ENCODE data around the gene MROH7.

MROH7 gene

DNA sequence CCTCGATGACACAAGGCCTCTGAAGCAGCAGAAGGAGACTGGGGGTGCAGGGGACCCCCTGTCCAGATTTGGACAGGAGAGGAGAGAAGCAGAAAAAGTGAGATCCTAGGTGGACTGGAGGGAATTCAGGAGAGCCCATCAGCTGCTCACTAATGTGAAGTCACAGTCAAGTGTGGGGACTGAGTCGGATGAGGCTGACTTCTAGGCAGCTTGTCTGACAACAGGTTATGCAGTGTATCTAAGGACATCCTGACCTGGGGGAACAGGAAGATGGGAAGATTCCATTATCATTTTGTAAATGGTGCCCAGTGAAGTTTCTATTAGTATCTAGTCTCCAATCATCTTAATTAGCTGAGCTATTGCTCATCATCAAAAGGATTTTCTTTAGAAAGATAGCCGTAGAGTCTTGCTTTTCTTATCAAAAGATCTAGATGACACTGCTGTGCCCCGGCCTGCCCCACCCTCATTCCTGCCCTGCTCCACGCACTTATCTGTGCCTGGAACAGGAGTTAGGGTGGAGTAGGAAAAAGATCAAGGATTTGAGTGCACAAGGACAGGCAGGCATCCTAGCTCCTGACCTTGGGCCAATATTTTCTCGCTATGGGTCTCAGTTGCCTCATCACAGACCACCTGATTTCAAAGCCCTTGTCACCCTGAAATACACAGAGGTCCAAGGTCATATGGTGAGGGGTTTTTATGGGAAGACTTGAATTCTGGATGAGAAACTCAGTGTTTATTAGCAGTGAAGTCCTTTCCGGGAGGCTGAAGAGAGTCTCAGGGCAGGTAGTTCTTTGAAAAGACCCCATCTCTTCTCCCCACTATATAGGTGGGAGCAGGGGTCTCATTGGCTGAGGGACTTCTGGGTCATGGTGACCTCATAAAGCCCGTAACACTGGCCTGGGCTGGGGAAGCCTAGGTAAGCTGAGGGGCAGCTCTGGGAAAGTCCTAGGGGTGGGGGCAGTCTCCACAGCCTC, at the start of gene MROH7:
Gene MROH7, plus strand, starts transcription at position 924 of the 974 bp plus-strand sequence. CDS start 11,141 bp downstream, outside the sequence.
- no peak for DNase-seq

DNA sequence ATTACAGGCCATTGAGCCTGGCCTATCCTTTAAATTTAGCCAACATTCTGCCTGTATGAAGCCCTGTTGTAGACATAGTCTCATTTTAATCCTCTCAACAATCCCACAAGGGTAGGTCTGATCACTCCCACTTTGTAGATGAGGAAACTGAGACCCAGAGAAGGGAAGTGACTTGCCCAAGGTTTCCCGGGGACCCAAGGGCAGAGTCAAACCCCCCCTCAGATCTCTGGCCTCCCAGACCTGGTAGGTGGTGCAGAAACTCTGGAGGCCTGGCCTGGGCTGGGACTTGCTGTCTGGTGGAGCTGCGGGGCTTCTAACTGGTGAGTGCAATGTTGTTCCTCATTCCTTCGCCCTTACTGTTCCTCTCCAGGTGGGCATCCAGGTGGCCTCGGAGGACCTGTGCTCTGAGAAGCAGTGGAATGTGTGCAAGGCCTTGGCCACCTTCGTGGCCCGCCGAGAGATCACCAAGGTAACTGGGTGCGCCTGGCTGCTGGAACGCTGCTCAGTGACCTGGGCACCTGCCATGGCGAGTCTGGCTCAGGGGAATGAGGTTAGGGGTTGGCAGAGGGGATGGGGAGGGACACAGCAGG, 47.9 kb upstream of the MROH7 start:
- no peak for DNase-seq

DNA sequence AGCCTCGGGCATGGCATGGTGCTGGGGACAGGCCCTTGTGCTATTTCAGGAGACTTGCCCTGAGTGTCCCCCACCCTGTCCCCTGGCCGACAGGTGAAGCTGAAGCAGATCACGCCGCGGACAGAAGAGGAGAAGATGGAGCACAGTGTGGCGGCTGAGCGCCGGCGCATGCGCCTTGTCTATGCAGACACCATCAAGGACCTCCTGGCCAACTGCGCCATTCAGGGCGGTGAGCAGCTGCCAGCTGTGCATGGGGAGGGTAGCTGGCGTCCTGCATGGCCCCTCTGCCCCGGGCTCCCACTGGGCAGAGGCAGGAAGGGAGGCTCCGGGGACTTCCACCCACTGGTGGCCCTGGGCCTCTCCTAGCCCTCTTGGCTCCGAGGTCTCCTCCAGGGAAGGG, 47.1 kb upstream of the MROH7 start:
- no peak for DNase-seq

DNA sequence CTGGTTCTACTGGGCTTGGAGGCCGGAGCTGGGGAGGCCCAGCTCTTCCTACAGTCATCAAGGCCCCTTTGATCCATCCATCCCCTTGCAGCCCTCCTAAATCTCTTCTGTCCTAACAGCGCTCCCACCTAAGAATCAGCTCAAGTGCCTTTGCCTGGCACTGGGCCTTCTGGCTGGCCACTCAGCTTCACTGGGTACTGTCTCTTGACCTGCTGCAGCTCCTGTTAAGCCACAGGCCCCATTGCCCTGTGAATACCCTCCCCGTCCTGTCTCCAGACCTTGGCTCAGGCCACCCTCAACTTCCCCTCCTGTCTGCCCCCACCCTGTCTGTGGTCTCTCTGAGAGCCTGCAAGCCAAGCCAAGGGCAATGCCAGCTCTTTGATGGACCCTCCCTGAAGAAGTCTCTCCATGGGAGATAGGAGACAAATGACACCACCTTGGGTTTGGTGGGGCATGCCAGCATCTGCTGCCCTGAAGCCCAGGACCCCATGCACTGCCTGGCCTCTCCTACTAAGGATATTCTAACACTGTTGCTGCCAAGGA, 45.6 kb upstream of the MROH7 start:
- DNase-seq, result no peak

DNA sequence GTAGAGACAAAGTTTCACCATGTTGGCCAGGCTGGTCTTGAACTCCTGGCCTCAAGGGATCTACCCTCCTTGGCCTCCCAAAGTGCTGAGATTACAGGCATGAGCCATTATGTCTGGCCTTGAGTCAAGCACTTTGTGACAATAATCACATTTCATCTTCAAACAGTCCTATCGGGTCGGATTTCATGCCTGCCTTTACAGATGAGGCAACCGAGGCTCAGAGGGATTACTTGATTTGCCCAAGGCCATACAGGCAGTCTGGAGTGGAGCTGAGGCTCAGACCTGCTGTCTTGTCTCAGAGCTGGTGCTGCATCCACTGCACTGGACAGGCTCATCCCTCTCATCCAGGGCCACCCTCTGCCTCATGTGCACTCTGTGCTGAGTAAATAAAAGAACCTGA, 44.8 kb upstream of the MROH7 start:
- DNase-seq, result no peak

DNA sequence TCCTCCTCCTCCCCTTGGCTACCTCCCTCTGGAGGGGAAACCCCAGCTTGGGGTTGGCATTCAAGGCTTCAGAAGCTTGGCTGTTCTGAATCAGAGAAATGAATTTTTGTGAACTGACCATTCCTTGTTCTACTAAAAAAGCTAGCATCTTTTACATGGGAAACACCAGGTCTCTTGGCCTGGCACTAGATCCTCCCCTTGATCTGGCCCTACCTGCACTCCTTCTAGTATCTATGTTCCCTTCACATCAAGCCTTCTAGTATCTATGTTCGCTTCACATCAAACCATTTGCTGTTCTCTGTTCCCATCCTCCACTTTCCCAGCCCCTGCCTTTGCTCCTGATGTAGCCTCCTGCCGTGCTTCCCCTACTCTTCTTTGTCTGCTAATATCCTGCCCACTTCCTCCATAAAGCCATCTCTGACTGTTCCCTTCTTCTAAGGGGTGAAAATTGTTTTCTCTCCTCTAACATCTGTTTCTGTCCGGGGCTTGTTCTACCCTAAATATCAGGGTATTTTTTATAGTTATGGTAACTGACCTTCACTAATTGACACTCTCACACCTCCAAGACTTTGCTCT, 44.0 kb upstream of the MROH7 start:
- no peak for DNase-seq

DNA sequence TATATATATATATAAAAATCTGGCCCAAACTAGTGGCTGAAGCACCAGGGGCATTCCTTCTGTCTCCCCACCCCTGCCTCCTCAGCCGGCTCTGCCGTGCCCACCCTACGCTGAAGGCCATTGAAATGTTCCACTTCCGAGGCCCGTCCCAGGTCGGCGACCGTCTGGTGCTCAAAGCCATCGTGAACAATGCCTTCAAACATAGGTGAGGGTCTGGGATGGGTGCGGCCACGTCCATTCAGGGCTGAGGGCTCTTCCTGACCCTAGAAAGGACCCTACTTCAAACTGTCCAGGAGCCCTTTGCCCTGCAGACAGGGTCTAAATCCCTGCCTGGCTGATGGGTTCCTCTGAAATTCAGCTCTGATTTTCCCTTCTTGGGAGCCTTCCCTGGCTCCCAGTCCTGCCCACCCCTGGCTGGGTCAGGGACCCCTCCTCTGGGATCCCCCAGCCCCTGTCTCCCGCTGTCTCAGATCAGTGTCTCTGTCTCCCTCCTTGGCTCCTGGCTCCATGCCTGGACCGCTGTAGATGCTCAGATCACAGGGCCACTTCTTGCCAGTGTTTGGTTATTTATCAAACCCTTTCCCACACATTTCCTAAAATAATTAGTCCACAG, 42.3 kb upstream of the MROH7 start:
- no peak for DNase-seq

DNA sequence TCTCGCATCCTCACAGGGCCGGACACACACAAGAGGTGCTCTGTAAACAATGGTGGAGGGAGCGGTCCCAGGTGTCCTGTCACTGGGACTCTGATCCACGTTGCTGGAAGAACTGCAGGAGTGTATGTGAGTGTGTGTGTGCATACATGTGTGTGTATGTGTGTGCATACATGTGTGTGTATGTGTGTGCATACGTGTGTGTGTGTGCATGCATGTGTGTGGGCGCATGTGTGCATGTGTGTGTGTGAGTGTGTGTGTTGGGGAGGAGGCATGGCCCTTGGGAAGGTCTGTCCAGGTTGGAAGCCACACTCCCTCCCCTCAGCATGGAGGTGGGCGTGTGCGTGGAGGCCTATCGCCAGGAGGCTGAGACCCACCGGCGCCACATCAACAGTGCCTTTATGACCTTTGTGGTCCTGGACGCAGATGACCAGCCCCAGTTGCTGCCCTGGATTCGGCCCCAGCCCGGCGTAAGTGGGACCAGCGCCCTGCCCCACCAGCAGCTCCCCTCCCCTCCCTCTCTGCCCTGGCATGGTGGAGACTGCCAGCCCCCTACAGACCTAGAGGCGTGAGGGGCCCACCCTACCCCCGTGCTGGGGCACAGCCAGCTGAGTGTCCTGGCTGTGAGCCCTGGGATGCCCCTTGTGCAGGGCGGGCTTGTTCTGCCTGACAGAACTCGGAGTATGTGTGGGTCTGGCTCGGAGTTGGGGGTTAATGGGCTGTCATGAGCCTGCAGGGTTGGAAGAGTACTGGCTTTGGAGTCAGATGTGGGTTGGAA, 40.5 kb upstream of the MROH7 start:
- no peak for DNase-seq

DNA sequence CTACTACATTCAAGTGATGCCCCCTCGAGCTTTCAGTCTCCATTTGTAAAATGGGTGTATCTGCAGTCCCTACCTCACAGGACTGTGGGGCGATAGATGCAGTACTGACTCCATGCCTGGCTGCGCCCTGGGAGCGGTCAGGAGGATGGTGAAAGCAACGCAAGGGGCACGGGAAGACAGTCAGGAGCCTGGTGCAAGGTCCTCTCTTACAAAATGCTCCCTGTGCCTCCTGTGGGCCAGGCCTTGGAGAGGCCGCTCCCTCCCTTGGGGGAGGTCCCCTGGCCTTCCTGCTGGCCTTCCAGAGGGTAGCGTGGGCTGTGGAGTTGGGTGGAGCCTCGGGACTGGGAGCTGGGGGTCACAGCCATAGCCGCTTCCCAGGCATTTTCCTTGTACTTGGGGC, 39.9 kb upstream of the MROH7 start:
- DNase-seq, result no peak

DNA sequence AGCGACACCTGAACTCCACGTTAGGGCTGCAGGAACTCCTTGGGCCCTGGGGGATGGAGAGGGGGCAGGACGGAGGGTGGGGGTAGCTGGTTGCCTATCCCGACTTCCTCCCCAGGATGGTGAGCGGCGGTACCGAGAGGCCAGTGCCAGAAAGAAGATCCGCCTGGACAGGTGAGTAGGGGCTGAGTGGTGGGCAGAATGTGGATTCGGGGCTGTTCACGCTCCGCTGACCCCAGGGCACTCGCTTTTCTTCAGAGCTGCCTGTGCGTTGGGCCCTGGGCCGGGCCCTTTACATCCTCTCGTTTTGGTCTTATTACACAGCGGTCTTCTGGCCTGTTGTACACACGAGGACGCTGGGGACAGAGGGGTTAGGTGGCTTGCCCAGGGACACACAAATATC, 39.0 kb upstream of the MROH7 start:
- DNase-seq, result no peak

DNA sequence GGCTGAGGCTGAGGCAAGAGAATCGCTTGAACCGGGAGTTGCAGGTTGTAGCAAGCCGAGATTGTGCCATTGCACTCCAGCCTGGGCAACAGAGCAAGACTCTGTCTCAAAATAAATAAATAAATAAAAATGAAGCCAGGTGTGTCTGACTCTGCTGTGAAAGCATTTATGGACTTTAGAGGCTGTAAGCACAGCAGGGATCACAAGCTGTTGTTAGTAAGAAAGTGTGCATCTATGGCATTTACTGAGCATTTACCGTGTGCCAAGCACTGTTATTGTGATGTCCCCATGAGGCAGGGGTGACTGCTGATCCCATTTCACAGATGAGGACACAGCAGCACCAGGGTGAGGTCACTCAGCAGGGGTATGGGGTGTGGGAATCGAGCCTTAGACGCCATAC, 38.3 kb upstream of the MROH7 start:
- no peak for DNase-seq

DNA sequence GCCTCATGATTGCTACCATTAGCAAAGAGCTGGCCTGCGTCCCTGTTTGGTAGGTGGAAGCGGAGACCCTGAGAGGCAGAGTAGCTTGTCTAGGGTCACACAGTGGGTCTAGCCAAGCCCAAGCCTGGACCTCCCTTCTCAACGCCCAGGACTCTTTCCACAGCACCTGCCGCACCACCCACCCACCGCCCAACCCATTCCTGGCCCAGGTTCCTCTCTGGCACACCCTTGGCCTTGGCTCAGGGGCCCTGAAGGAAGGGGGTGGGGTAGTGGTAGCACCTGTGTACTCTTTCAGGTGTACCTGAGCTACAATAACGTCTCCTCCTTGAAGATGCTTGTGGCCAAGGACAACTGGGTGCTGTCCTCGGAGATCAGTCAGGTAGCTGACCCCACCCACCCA, 37.5 kb upstream of the MROH7 start:
- no peak for DNase-seq

DNA sequence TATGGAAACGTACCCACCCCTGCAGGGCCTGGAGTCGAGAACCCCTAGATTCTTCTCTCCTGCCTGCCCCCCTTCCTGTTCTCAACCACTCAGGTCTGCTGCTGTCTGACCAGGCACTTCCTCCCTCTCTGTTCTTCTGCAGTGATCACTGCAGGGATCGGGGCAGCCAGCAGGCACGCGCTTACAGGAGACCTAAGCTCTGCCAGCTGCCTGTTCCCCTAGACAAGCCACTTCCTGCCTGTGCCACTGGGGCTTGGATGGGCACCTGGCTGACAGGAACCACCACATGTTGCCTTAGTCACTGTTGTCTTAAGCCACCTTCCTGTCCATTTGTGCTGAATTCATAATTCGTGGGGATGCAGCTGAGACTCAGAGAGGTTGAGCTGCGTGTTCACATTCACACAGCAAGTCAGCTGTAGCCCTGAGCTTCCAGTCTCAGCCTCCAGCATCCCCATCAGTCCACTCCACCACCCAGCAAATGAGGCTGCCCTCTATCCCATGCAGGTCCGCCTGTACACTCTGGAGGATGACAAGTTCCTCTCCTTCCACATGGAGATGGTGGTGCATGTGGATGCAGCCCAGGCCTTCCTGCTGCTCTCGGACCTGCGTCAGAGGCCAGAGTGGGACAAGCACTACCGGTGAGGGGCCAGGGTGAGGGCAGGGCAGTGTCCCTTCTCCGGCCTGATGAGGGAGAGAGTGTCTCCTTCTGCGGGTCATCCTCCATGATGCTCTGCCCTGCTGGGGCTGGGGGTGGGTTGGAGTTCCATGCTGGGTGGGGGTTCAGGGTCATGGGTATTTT, 36.8 kb upstream of the MROH7 start:
- DNase-seq, result no peak

DNA sequence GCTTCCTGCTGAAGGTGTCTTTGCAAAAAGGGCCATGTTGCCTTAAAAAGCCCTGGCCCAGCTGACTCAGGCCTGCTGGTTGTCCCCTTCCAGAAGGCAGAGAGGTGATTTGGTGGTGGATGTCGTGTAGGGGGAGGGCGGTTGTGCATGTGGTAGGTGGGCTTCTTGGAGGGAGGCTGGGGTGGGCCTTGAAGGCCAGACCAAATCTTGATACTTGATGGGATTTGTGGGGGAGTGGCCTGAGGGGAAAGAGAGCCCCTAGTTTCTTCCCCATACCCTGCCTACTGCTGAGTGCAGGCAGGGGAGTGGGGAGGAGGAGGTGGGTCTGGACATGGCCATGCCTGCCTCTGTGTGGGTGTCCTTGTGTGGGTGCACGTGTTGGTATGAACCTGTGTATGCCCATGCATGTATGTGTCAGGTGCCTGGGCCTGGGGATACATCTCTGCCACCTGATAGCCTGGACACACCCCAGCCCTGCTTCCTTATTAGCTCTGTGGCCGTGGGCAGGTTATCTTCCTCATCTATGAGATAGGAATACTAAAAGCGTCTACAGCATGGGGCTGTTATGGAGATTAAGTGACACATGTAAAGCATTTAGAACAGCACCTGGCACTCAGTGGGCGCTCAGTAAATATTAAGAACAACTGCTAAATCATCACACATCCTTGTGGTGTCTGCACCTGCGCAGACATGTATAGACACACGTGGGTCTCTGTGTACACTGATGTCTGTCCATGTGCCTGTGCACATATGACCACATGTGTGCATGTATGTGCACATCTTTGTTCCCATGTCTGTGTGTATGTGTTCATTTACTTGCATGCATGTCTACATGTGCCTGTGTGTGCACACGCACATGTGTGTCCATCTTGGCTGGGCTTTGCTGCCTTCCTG, 35.2 kb upstream of the MROH7 start:
- no peak for DNase-seq

DNA sequence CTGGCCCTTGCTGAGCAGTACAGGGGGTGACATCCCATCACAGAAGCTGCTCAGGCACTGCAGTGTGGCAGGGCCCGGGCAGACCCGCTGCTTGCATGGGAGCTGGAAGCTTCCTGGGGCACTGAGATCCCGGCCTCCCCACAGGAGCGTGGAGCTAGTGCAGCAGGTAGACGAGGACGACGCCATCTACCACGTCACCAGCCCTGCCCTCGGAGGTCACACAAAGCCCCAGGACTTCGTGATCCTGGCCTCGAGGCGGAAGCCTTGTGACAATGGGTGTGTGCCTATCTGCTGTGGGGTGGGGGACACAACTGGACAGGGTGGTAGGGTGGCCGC, 34.6 kb upstream of the MROH7 start:
- DNase-seq, result no peak

DNA sequence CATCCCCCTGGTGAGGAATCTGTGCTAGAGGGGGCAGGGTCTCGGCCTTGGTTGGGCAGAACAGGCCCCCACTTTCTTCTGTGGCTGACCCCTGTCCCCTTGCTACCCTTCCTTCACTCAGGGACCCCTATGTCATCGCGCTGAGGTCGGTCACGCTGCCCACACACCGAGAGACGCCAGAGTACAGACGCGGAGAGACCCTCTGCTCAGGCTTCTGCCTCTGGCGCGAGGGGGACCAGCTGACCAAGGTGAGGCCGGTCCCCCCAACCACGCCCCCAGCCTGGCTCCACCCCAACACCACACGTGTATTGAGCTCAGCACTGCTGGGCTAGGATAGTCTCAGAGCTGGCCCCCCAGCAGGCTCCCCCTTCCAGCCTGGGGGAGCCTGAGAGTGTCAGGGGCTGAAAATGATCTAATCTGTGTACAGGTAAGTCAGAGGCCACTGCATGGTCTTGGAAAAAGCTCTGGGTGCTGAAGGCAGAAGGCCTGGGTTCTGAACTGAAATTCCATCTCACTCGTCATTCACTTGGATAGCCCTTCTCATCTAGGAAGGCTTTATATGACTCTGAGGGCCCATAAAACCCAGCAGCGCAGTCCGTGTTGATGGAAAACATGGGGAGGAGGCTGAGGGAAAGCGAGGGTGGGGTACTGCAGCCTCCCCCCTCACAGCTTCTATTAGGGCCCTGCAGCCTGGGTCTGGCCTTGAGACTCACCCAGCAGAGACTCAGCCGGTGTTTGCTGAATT, 33.6 kb upstream of the MROH7 start:
- no peak for DNase-seq

DNA sequence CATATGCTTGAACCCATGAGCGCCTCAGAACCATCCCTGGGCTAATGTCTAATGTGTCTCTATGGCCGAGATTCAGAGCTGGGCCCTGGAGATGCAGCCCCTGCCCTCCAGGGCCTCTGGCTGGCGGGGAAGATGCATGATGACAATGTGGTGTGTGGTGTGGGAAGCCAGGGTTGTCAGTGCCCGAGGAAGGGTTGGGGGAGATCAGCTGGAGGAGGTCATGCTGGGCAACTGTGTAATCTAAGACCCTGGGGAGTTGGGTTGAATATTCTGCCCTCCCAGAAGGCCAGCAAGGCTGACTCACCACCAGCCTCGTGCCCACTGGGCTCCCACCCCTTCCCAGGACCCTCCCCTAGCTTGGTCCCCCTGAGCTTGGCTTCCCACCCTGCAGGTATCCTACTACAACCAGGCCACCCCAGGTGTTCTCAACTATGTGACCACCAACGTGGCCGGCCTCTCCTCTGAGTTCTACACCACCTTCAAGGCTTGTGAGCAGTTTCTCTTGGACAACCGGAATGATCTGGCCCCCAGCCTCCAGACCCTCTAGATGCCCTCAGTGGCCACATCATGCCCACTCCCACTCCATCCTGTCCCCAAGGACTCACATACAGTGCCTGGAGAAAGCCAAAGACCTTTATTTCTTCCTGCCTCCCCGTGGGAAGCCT, 32.9 kb upstream of the MROH7 start:
- no peak for DNase-seq

DNA sequence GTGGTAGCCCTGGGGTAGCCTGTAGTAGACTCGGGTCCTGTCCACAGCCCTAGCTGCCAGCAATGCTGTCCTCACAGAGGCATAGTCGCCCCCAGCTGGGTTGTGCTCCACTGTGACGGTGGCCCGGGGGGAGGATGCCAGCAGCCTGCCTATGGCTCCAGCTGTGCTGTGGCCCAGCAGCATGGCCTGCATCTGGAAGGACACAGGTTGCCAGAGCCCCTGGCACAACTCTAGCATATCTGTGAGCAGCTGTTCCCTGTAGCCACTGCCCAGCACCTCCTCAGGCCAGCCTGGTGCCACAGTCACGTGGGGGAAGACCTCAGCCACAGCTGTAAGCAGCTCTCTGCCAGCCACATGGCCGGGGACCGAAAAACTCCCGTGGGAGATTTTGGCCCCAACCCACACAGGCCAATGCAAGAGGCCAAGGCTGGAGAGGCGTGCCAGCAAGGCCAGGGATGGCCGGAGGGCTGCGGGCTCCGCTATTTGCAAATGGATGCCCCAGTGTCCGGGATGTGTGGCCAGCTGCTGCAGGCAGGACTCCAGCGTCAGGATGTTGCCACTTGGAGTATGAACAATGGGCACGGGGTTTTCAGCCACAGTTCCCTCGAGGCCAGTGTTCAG, 32.2 kb upstream of the MROH7 start:
- DNase-seq, result no peak

DNA sequence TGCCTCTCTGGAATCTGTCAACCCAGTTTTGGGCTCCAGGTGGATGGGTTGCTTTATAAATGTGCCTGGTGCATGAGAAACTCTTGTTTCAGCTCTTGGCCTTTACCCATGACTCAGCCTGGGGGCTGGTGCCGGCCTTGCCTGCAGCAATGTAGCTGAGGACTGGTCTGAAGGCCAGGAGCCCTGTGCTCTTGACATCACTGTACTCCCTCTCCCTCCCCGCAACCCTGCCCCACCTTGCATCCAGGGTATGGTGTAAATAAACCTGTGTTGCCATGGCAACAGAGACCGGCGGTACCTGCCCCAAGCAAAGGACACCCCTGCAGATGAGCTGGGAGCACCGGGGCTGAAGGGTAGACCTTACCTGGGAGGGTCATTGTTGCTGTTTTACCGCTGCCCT, 31.5 kb upstream of the MROH7 start:
- DNase-seq, result no peak
